MM.1S (cell line): ENCODE results near the gene DCST2.
"Not testable (repeated sequence)": the region's sequence is repeated elsewhere in the genome, so short reads cannot be mapped to it uniquely, and the experiment has no call there.

Experiments used
- DNase-seq: peaks from one replicate; pipeline ENCODE4 v3.0.0-alpha.2; 2015
- H2AFZ ChIP-seq: fragments of 300-600 bp; sonication (generic); 2 replicates; pipeline ENCODE4 v1.6.0; 2016; ENCODE audit warnings: antibody characterized with exemption, low read length
- H3F3A ChIP-seq: fragments of 300-600 bp; sonication (generic); 2 replicates; pipeline ENCODE4 v1.6.1; 2016; ENCODE audit warnings: mild to moderate bottlenecking, antibody characterized with exemption, low read length, moderate library complexity, mixed read lengths; ENCODE audit not compliant: insufficient read depth
- H3K27ac ChIP-seq: fragments of 300-600 bp; sonication (generic); 2 replicates; pipeline ENCODE4 v1.5.1; 2016; ENCODE audit warnings: mild to moderate bottlenecking, low read length
- H3K27me3 ChIP-seq: fragments of 300-600 bp; sonication (generic); replicated peaks from 2 replicates; pipeline ENCODE4 v1.6.0; 2016; ENCODE audit warnings: low read length; ENCODE audit not compliant: insufficient read depth
- H3K36me3 ChIP-seq: fragments of 300-600 bp; sonication (generic); replicated peaks from 2 replicates; pipeline ENCODE4 v1.6.1; 2016; ENCODE audit warnings: mild to moderate bottlenecking, low read length, mixed read lengths; ENCODE audit not compliant: insufficient read depth
- H3K4me1 ChIP-seq: fragments of 300-600 bp; sonication (generic); 2 replicates; pipeline ENCODE4 v1.6.1; 2016; ENCODE audit warnings: low read length, mixed read lengths
- H3K4me2 ChIP-seq: fragments of 300-600 bp; sonication (generic); 2 replicates; pipeline ENCODE4 v1.6.0; 2016; ENCODE audit warnings: low read depth, low read length
- H3K4me3 ChIP-seq: fragments of 300-600 bp; sonication (generic); 2 replicates; pipeline ENCODE4 v1.5.1; 2016; ENCODE audit warnings: low read length, mixed read lengths
- H3K79me2 ChIP-seq: fragments of 300-600 bp; sonication (generic); 2 replicates; pipeline ENCODE4 v1.6.1; 2016; ENCODE audit warnings: mixed run types, low read length, mixed read lengths
- H3K9ac ChIP-seq: fragments of 300-600 bp; sonication (generic); 2 replicates; pipeline ENCODE4 v1.6.1; 2016; ENCODE audit warnings: low read length, mixed read lengths
- H3K9me2 ChIP-seq: fragments of 300-600 bp; sonication (generic); replicated peaks from 2 replicates; pipeline ENCODE4 v1.6.1; 2016; ENCODE audit warnings: mild to moderate bottlenecking, low read length, mixed read lengths; ENCODE audit not compliant: insufficient read depth
- H3K9me3 ChIP-seq: fragments of 300-600 bp; sonication (generic); replicated peaks from 2 replicates; pipeline ENCODE4 v1.6.1; 2016; ENCODE audit warnings: mild to moderate bottlenecking, low read length, mixed read lengths; ENCODE audit not compliant: insufficient read depth
- H4K20me1 ChIP-seq: fragments of 300-600 bp; sonication (generic); 2 replicates; pipeline ENCODE4 v1.6.1; 2016; ENCODE audit warnings: mild to moderate bottlenecking, low read length, moderate library complexity, mixed read lengths; ENCODE audit not compliant: insufficient read depth
- EZH2 ChIP-seq: fragments of 300-600 bp; sonication (generic); optimal IDR thresholded peaks from 2 replicates; pipeline ENCODE3; 2017; ENCODE audit warnings: low read depth, mild to moderate bottlenecking, antibody characterized with exemption, low read length, mixed read lengths
- EZH2phosphoT487 ChIP-seq: fragments of 300-600 bp; sonication (generic); IDR thresholded peaks from 2 replicates; pipeline ENCODE4 v1.6.1; 2018; ENCODE audit warnings: antibody characterized with exemption, low read length
- TF ChIP-seq, protein P1 (sequence below): fragments of 300-600 bp; sonication (generic); IDR thresholded peaks from 2 replicates; pipeline ENCODE4 v1.5.1; 2016; ENCODE audit warnings: antibody characterized with exemption, low read length, mixed read lengths

Gene DCST2

DNA sequence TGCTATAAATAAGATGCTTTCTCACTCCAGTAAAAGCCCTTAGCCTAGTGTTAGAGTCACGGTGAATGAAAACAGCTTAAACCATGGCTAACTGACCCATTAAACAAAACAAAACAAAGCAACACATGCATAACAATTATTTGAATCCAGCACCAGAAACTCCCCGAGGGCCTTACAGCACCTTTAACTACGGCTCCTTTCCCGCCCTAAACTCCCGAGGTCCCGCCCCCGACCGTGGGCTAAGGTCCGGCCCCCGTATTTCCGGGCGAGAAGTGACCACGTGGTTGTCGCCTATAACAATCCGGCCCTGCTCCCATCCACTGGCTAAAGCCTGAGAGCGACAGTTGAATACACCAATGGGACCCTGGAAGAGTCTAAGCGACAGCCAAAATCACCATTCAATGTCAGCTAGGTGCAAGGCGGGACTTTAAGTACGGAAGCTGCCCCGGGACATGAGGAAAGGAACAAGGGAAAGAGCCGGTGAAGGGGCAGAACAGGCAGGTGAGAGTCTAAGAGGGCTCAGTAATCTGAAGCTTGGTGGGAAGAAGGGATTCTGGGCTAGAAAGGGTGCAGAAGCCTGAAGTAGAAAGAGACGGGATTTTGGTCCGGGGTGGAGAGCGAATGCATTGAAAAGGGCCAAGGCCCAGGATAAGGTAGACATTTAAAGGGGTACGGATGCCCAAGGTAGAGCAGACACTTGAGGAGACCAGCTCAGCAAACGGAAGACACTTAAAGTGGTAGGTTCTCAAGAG lies 50.5 kb downstream of the DCST2 start, which contains the start of gene FLAD1:
Gene FLAD1, plus strand, starts transcription at position 448 of the 752 bp plus-strand sequence. CDS start 351 bp downstream, outside the sequence.
- H3F3A ChIP-seq: peaks cover 34% of the 10 kb centered on the region
- peak within 1 kb of the TSS; percentile 92 for H3K4me2 ChIP-seq
- H4K20me1 ChIP-seq: no peaks in the 10 kb centered on the region
- peaks cover 14% of the 10 kb centered on the region for H3K36me3 ChIP-seq
- peaks cover 87% of the 10 kb centered on the region for H3K79me2 ChIP-seq
- H3K9me3 ChIP-seq: no peaks in the 10 kb centered on the region
- H3K9ac ChIP-seq: peak within 1 kb of the TSS; percentile 79
- H3K4me1 ChIP-seq: peaks cover 5% of the 10 kb centered on the region; the same call in 1 of the 2 replicates
- TF ChIP-seq EZH2phosphoT487 (no peak), EZH2 (no peak)
- TF ChIP-seq, protein P1, sequence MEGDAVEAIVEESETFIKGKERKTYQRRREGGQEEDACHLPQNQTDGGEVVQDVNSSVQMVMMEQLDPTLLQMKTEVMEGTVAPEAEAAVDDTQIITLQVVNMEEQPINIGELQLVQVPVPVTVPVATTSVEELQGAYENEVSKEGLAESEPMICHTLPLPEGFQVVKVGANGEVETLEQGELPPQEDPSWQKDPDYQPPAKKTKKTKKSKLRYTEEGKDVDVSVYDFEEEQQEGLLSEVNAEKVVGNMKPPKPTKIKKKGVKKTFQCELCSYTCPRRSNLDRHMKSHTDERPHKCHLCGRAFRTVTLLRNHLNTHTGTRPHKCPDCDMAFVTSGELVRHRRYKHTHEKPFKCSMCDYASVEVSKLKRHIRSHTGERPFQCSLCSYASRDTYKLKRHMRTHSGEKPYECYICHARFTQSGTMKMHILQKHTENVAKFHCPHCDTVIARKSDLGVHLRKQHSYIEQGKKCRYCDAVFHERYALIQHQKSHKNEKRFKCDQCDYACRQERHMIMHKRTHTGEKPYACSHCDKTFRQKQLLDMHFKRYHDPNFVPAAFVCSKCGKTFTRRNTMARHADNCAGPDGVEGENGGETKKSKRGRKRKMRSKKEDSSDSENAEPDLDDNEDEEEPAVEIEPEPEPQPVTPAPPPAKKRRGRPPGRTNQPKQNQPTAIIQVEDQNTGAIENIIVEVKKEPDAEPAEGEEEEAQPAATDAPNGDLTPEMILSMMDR: no peak
- H2AFZ ChIP-seq: peak within 1 kb of the TSS; percentile 57
- H3K4me3 ChIP-seq: peak within 1 kb of the TSS; percentile 86
- peak; percentile 100 for DNase-seq
- no peaks in the 10 kb centered on the region for H3K27me3 ChIP-seq
- H3K9me2 ChIP-seq: no peaks in the 10 kb centered on the region
- peak within 1 kb of the TSS; percentile 56 for H3K27ac ChIP-seq

GRCh38 chr1:154982341-154982740 lies 51.2 kb downstream of the DCST2 start:
- peak overlapping the region; percentile 57 for H2AFZ ChIP-seq
- DNase-seq: peak; percentile 13
- H3K27ac ChIP-seq: peak overlapping the region; percentile 53

DNA sequence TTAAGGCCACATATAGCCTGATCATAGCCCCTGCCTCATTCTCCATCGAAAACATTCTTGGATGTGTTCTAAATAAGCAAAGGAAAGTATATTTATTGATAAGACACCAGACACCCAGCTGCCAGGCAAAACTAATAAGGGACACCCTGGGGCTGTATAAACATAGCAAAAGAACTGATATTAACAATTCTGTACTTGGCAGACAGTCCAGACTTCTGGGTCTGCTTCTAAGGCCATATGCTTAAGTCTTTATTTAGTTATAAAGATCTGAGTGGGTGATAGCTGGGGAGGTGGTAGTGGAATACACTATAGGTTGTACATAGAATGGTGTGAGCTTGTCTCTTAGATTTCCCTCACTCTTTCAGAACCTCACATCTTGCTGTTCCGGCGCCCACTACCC lies 55.2 kb downstream of the DCST2 start:
- TF ChIP-seq EZH2phosphoT487: no peak
- TF ChIP-seq, protein P1: no peak
- TF ChIP-seq EZH2: no peak
- DNase-seq: no peak
- no peak overlapping the region for H3K4me3 ChIP-seq
- H3K9ac ChIP-seq: no peak overlapping the region
- H3K9me2 ChIP-seq: no peaks in the 10 kb centered on the region
- no peak overlapping the region for H2AFZ ChIP-seq
- H3K27me3 ChIP-seq: no peaks in the 10 kb centered on the region
- peaks cover 54% of the 10 kb centered on the region for H3F3A ChIP-seq
- peaks cover 13% of the 10 kb centered on the region for H3K4me1 ChIP-seq
- no peaks in the 10 kb centered on the region for H4K20me1 ChIP-seq
- no peaks in the 10 kb centered on the region for H3K9me3 ChIP-seq
- H3K4me2 ChIP-seq: no peak overlapping the region
- peaks cover 79% of the 10 kb centered on the region for H3K79me2 ChIP-seq
- H3K36me3 ChIP-seq: peaks cover 9% of the 10 kb centered on the region
- H3K27ac ChIP-seq: no peak overlapping the region

More at GRCh38 chr1:154982341-154982740, 51.2 kb downstream of the DCST2 start:
- Histone ChIP-seq H3K9me2 (no peaks in the 10 kb centered on the region), H4K20me1 (no peaks in the 10 kb centered on the region), H3K9me3 (no peaks in the 10 kb centered on the region), H3K4me2 (peak overlapping the region; percentile 81), H3F3A (peaks cover 39% of the 10 kb centered on the region), H3K36me3 (peaks cover 9% of the 10 kb centered on the region), H3K9ac (peak overlapping the region; percentile 62), H3K4me3 (peak overlapping the region; percentile 68), H3K4me1 (peaks cover 5% of the 10 kb centered on the region; the same call in 1 of the 2 replicates), H3K27me3 (no peaks in the 10 kb centered on the region), H3K79me2 (peaks cover 87% of the 10 kb centered on the region)
- TF ChIP-seq EZH2phosphoT487 (no peak), EZH2 (no peak)
- TF ChIP-seq, protein P1: no peak

DNA sequence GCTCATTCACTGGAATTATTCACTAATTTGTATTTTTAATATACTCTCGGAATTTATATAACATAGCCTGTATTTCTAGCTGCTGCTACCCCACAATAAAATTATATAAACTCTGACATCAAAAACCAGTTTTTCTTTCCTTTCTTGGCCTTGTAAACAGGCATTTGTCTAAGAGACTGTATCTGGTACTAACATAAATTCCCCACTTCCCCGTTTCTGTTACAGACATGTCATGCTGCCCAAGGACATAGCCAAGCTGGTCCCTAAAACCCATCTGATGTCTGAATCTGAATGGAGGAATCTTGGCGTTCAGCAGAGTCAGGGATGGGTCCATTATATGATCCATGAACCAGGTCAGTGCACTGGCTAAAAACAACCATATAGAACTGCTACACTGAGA lies 55.8 kb downstream of the DCST2 start:
- H3K4me2 ChIP-seq, H3K9ac ChIP-seq, H4K20me1 ChIP-seq, H3K27me3 ChIP-seq, H2AFZ ChIP-seq, H3K9me2 ChIP-seq, H3K36me3 ChIP-seq, DNase-seq, H3K4me3 ChIP-seq, H3K9me3 ChIP-seq, H3K27ac ChIP-seq: not testable (repeated sequence)
- peaks cover 16% of the 10 kb centered on the region for H3K4me1 ChIP-seq
- H3K79me2 ChIP-seq: peaks cover 83% of the 10 kb centered on the region
- H3F3A ChIP-seq: peaks cover 51% of the 10 kb centered on the region
